ENCODE measurements around the gene GLB1L2.

GLB1L2 gene

DNA sequence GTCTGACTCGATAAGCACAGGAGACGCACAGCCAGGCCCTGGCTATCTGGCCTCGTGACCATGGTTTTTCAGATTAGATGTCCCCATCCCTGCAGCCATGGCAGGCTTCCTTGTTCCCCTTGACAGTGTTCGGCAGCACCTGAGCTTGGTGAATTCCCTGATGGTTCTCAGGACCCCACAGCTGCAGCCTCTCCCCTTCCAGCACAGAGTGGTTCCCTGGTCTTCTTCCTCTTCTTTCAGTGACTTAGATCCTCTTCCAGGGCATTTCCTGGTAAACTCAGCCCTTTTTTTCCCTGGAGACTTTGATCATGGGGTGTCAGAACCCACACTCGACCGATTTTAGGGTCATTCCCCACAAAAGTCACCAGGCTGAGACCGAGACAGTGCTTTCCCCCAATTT lies 41.1 kb upstream of the GLB1L2 start:
- DNase-seq (ENCODE audit: insufficient read length, low spot score) (no peak), FAIRE-seq (no peak)
- no peak for TF ChIP-seq POU2F2 (IDR thresholded peaks at IDR 0.05; ENCODE audit: low read depth, low read length)
- no peak for TF ChIP-seq POLR2AphosphoS5 (IDR thresholded peaks at IDR 0.05; ENCODE audit: low read depth, low read length)
- TF ChIP-seq SPI1 (IDR thresholded peaks at IDR 0.05; ENCODE audit: low read depth, low read length), result no peak

DNA sequence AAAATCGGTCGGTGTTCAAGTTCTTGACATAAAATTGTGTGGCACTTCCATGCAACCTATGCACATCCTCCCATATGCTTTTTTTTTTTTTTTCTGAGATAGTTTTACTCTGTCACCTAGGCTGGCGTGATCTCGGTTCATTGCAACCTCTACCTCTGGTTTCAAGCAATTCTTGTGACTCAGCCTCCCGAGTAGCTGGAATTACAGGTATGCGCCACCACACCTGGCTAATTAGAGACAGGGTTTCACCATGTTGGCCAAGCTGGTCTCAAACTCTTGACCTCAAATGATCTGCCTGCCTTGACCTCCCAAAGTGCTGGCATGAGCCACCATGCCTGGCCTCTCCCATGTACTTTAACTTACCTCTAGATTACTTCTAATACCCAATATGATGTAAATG lies 40.6 kb upstream of the GLB1L2 start:
- FAIRE-seq (no peak), DNase-seq (ENCODE audit: insufficient read length, low spot score) (no peak)
- TF ChIP-seq PAX5 (IDR thresholded peaks at IDR 0.05; ENCODE audit: insufficient read depth, low read length, severe bottlenecking) (no peak), POU2F2 (IDR thresholded peaks at IDR 0.05; ENCODE audit: low read depth, low read length) (no peak), POLR2A (IDR thresholded peaks at IDR 0.05; ENCODE audit: low read depth, low read length) (no peak), TAF1 (IDR thresholded peaks at IDR 0.05; ENCODE audit: low read depth, low read length) (no peak), POLR2AphosphoS5 (IDR thresholded peaks at IDR 0.05; ENCODE audit: low read depth, low read length) (no peak), SPI1 (IDR thresholded peaks at IDR 0.05; ENCODE audit: low read depth, low read length) (no peak)

DNA sequence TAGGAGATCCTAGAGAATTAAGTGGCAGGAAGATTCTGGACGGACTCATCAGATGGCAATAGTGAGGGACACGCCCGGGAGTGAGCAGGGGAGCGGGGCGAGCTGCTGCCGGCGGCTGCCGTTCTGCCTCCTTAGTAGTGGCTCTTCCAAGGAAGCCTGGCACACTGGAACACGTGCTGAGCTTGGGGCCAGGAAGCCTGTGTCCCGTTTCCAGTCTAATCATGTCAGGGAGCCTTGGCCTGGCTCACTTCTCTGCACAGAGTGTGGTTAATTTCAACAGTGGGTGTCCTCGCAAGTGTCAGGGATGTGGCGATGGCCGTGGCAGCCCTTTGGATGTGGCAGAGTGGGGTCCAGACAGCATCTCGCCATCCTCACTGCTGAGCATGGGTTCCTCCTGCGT lies 39.1 kb upstream of the GLB1L2 start:
- TF ChIP-seq POLR2AphosphoS5 (IDR thresholded peaks at IDR 0.05; ENCODE audit: low read depth, low read length) (no peak), POLR2A (IDR thresholded peaks at IDR 0.05; ENCODE audit: low read depth, low read length) (no peak), TAF1 (IDR thresholded peaks at IDR 0.05; ENCODE audit: low read depth, low read length) (no peak), PAX5 (IDR thresholded peaks at IDR 0.05; ENCODE audit: insufficient read depth, low read length, severe bottlenecking) (no peak), SPI1 (IDR thresholded peaks at IDR 0.05; ENCODE audit: low read depth, low read length) (no peak), POU2F2 (IDR thresholded peaks at IDR 0.05; ENCODE audit: low read depth, low read length) (no peak)
- DNase-seq (ENCODE audit: insufficient read length, low spot score) (no peak), FAIRE-seq (no peak)

DNA sequence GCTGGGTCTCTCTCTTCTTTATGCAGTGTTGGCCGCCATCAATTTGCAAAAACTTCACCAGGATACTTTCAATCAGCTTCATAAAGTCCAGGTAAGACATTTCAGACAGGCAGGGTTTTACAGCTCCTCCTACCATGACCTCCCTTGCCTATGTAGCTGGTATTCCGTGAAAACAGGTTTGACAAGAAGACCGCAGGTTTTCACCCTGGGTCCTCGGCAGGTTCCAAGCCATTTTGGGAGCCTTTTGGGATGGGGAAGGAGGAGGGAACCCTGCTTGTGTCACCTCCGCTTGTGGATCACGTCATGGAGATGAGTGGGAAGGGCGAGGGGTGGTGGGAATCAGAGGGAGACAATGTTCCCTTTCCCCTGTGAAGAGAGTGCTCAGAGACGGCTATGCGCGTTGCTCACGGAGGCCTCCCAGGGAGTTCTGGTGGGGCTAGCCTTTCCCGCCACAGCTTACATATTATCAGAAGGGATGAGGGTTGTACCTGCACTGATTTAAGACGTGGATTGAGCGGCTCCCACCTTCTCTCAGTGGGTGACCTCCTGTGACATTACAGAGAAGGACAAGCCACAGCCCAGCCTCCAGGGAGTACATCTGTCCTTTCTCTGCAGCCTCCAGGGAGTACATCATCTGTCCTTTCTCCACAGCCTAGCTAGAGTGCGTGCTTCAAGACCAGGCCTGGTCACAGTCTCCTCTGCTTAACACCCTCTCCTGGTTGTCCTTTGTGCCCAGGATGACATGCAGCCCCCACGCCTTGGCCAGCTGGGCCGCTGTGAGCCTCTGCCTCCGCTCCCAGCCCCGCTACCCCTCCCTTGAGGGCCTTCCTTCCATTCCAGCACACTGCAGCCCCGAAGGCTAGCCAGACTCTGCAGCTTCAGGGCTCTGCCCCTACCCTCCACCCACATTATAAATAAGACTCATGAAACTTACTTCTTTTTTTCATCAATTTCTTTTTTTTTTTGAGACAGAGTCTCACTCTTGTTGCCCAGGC lies 38.4 kb upstream of the GLB1L2 start:
- DNase-seq (ENCODE audit: insufficient read length, low spot score) (no peak), FAIRE-seq (no peak)
- TF ChIP-seq PAX5 (IDR thresholded peaks at IDR 0.05; ENCODE audit: insufficient read depth, low read length, severe bottlenecking), result no peak
- TF ChIP-seq TAF1 (IDR thresholded peaks at IDR 0.05; ENCODE audit: low read depth, low read length), result no peak
- TF ChIP-seq POU2F2 (IDR thresholded peaks at IDR 0.05; ENCODE audit: low read depth, low read length), result no peak
- no peak for TF ChIP-seq POLR2A (IDR thresholded peaks at IDR 0.05; ENCODE audit: low read depth, low read length)
- no peak for TF ChIP-seq SPI1 (IDR thresholded peaks at IDR 0.05; ENCODE audit: low read depth, low read length)
- no peak for TF ChIP-seq POLR2AphosphoS5 (IDR thresholded peaks at IDR 0.05; ENCODE audit: low read depth, low read length)

DNA sequence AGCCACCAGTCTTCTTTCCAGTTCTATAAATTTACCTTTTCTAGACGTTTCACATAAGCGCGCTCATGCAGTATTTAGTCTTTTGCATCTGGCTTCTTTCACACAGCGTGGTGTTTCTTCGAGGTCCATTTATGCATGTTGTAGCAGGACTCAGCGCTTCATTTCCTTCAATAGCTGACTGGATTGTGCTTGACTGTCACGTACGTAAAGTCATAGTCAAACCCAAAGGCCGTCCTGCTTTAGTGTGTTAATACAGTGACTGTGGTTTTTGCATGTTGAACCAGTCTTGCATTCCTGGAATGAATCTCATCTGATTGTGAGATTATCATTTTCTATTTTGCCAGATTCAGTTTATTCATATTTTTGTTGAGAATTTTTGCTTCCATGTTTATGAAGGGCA lies 37.1 kb upstream of the GLB1L2 start:
- FAIRE-seq (no peak), DNase-seq (ENCODE audit: insufficient read length, low spot score) (no peak)
- TF ChIP-seq SPI1 (IDR thresholded peaks at IDR 0.05; ENCODE audit: low read depth, low read length) (no peak), PAX5 (IDR thresholded peaks at IDR 0.05; ENCODE audit: insufficient read depth, low read length, severe bottlenecking) (no peak), POLR2AphosphoS5 (IDR thresholded peaks at IDR 0.05; ENCODE audit: low read depth, low read length) (no peak), POU2F2 (IDR thresholded peaks at IDR 0.05; ENCODE audit: low read depth, low read length) (no peak), POLR2A (IDR thresholded peaks at IDR 0.05; ENCODE audit: low read depth, low read length) (no peak), TAF1 (IDR thresholded peaks at IDR 0.05; ENCODE audit: low read depth, low read length) (no peak)

DNA sequence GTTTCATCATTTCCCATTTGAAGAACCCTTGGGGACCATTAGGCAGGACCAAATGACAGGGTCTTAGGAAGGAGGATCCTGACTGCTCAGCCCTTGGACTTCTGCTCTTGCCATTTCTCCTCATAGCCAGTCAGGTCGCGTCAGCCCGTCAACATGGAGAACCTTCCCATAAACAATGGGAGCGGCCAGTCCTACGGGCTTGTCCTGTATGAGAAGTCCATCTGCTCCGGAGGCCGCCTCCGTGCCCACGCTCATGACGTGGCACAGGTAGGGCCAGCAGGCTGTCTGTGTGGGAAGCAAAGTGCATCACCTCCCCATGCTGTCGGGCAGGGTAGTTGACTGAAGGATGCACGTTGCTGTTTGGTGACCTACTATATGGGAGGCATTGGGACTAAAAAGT lies 19.6 kb upstream of the GLB1L2 start:
- FAIRE-seq (no peak), DNase-seq (ENCODE audit: insufficient read length, low spot score) (no peak)
- no peak for TF ChIP-seq TAF1 (IDR thresholded peaks at IDR 0.05; ENCODE audit: low read depth, low read length)
- TF ChIP-seq POU2F2 (IDR thresholded peaks at IDR 0.05; ENCODE audit: low read depth, low read length), result no peak
- TF ChIP-seq PAX5 (IDR thresholded peaks at IDR 0.05; ENCODE audit: insufficient read depth, low read length, severe bottlenecking), result no peak
- TF ChIP-seq SPI1 (IDR thresholded peaks at IDR 0.05; ENCODE audit: low read depth, low read length), result no peak
- TF ChIP-seq POLR2AphosphoS5 (IDR thresholded peaks at IDR 0.05; ENCODE audit: low read depth, low read length), result no peak
- no peak for TF ChIP-seq POLR2A (IDR thresholded peaks at IDR 0.05; ENCODE audit: low read depth, low read length)

DNA sequence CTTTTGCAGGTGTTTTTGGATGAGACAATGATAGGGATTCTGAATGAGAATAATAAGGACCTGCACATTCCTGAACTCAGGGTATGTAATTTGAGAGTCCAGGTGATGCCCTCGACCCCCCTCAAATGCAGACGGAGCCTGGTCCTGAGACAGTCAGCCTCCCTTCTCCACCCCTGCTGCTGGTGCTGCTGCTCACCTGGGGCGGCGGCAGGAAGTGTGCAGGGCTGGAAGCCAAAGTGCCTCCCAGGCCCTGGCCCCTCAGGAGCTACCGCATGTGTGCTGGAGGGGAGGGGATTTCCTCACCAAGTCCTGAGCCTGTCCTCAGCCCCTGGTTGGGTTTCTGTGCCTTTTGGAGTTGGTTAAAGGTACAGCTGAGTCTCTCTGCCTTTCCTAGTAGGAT lies 19.0 kb upstream of the GLB1L2 start:
- TF ChIP-seq PAX5 (IDR thresholded peaks at IDR 0.05; ENCODE audit: insufficient read depth, low read length, severe bottlenecking), result no peak
- no peak for TF ChIP-seq POLR2AphosphoS5 (IDR thresholded peaks at IDR 0.05; ENCODE audit: low read depth, low read length)
- TF ChIP-seq TAF1 (IDR thresholded peaks at IDR 0.05; ENCODE audit: low read depth, low read length), result no peak
- no peak for TF ChIP-seq POU2F2 (IDR thresholded peaks at IDR 0.05; ENCODE audit: low read depth, low read length)
- no peak for TF ChIP-seq SPI1 (IDR thresholded peaks at IDR 0.05; ENCODE audit: low read depth, low read length)
- TF ChIP-seq POLR2A (IDR thresholded peaks at IDR 0.05; ENCODE audit: low read depth, low read length), result no peak
- DNase-seq (ENCODE audit: insufficient read length, low spot score), result no peak
- no peak for FAIRE-seq

DNA sequence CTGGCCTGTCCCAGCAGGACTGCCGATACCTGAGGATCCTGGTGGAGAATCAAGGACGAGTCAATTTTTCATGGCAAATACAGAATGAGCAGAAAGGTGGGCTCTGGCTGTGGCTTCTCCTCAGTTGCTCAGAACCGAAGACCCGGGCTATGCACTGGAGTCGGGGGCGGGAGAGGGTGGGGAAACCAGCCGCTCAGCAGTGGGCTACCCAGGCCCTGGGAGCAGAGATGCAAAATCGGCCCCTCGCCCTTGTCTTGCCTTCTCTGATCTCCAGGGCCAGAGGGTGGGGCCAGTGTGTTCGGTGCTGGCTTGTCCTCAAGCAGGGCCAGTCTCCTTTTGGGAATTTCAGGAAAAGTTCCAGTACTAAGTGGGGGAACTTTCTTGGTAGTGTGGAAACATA lies 18.4 kb upstream of the GLB1L2 start:
- DNase-seq (ENCODE audit: insufficient read length, low spot score), result no peak

DNA sequence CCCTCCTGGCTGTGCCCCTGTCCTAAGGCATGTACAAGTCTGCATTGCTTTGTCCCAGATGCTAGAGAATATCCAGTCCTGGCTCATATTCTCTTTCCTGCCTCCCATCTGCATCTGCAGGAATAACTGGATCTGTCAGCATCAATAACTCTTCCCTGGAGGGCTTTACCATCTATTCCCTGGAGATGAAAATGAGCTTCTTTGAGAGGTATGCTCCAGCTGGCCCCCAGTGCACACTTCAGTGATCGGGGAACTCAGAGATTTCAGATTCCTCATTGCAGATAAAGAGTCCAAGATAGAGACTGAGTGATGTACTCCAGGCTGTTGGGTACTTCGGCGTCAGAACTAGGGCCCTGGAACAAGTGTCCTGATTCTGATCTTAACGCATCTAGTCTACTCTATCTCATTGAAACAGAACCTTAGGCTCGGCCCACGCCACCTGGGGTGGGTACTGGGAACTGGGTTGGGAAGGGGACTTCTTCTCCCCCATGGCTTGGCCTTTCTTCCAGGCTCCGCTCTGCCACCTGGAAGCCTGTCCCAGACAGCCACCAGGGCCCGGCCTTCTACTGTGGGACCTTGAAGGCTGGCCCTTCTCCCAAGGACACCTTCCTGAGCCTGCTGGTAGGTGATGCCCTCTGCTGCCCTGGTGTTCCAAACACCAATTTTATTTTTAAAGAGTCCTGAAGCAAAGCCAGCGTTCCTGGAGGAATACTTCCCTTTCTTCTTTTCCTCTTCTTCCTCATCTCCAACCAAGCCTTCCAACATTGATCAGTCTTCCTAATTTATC lies 17.8 kb upstream of the GLB1L2 start:
- DNase-seq (ENCODE audit: insufficient read length, low spot score) (no peak), FAIRE-seq (no peak)
- TF ChIP-seq POU2F2 (IDR thresholded peaks at IDR 0.05; ENCODE audit: low read depth, low read length) (no peak), PAX5 (IDR thresholded peaks at IDR 0.05; ENCODE audit: insufficient read depth, low read length, severe bottlenecking) (no peak), POLR2A (IDR thresholded peaks at IDR 0.05; ENCODE audit: low read depth, low read length) (no peak), POLR2AphosphoS5 (IDR thresholded peaks at IDR 0.05; ENCODE audit: low read depth, low read length) (no peak), SPI1 (IDR thresholded peaks at IDR 0.05; ENCODE audit: low read depth, low read length) (no peak), TAF1 (IDR thresholded peaks at IDR 0.05; ENCODE audit: low read depth, low read length) (no peak)

More for the DNA sequence above, 18.4 kb upstream of the GLB1L2 start:
- FAIRE-seq, result no peak
- TF ChIP-seq POU2F2 (IDR thresholded peaks at IDR 0.05; ENCODE audit: low read depth, low read length) (no peak), POLR2A (IDR thresholded peaks at IDR 0.05; ENCODE audit: low read depth, low read length) (no peak), PAX5 (IDR thresholded peaks at IDR 0.05; ENCODE audit: insufficient read depth, low read length, severe bottlenecking) (no peak), SPI1 (IDR thresholded peaks at IDR 0.05; ENCODE audit: low read depth, low read length) (no peak), TAF1 (IDR thresholded peaks at IDR 0.05; ENCODE audit: low read depth, low read length) (no peak), POLR2AphosphoS5 (IDR thresholded peaks at IDR 0.05; ENCODE audit: low read depth, low read length) (no peak)
